HG02870 (cell line): ENCODE results near the gene ANO1.

Experiments
- ATAC-seq: cut with Tn5 transposase; IDR thresholded peaks from one replicate; pipeline ENCODE4 v1.9.1; 2021; ENCODE audit warnings: mild to moderate bottlenecking, moderate library complexity; ENCODE audit not compliant: unreplicated experiment

ANO1 gene

DNA sequence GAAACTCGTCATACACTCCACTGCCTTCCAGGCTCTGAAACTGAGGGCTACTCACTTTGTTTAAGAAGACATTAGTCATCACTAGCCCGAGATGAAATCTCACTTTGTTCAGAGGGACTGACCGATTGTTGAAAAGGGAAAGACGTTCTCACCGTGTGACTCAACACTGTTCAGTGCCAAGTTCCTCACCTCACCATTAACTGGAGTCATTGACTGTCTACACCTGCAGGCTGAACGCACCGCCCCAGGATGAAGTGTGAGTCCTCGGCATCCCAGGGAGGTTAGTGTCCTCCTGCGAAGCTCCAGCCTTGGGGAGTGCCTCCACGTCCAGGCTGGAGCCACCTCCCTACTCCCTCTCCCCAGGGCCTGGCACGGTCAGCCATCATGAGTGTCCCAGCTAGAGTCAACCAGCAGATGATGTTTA, 155.4 kb downstream of the ANO1 start:
- ATAC-seq: no peak

GRCh38 chr11:70233962-70234361, 155.8 kb downstream of the ANO1 start:
- ATAC-seq: no peak
